Stomach (tissue), 4 donors: Measurements from ENCODE around the gene COL18A1.

Experiments used
- POLR2AphosphoS5 ChIP-seq, 3 donors: sonication (generic); formaldehyde crosslinking; IDR thresholded peaks; one replicate each; pipeline ENCODE4 v1.6.1; 2016; ENCODE audit warnings: antibody characterized with exemption in 3 of 3
- TF ChIP-seq, protein P1 (sequence below), 7 experiments: fragments of 450-650 bp in 4 of 7; fragments of 200-600 bp in 3 of 7; sonication (generic) in 3 of 7; IDR thresholded peaks; one replicate each; pipeline ENCODE4 v1.5.1; 2016 to 2019; ENCODE audit warnings: antibody characterized with exemption in 7 of 7, control low read depth in 2 of 7, mild to moderate bottlenecking in 1 of 7

DNA sequence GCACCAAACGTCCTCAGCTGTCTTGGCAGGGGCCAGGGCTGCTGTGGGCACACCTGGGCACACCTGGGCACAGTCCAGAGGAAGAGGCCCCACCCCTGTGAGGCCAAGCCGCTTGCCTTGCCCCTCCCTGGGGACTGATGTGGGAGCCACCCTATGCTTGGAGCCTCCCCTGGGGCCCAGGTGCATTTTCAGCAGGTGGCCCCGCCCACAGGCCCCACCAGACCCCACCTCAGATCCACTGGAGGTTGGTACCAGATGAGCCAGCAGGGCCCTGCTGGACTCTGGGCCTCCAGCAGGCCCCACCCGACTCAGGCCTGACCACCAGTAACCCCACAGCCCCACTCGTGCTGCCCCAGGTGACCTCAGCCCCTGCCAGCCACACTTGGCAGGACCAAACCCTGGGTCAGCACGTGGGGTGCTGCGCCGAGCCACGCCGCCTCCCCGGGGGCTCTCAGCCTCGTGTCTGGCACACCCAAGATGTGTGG, 128.4 kb downstream of the COL18A1 start:
- no peak for TF ChIP-seq POLR2AphosphoS5 (IDR thresholded peaks at IDR 0.05)
- TF ChIP-seq, protein P1, sequence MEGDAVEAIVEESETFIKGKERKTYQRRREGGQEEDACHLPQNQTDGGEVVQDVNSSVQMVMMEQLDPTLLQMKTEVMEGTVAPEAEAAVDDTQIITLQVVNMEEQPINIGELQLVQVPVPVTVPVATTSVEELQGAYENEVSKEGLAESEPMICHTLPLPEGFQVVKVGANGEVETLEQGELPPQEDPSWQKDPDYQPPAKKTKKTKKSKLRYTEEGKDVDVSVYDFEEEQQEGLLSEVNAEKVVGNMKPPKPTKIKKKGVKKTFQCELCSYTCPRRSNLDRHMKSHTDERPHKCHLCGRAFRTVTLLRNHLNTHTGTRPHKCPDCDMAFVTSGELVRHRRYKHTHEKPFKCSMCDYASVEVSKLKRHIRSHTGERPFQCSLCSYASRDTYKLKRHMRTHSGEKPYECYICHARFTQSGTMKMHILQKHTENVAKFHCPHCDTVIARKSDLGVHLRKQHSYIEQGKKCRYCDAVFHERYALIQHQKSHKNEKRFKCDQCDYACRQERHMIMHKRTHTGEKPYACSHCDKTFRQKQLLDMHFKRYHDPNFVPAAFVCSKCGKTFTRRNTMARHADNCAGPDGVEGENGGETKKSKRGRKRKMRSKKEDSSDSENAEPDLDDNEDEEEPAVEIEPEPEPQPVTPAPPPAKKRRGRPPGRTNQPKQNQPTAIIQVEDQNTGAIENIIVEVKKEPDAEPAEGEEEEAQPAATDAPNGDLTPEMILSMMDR (IDR thresholded peaks at IDR 0.05), result no peak
